ENCODE data around the gene C1QTNF9.
A peak's percentile ranks its signal among the peaks of the same experiment; 100 is the strongest.
"Not testable (repeated sequence)": the region's sequence is repeated elsewhere in the genome, so short reads cannot be mapped to it uniquely, and the experiment has no call there.

The C1QTNF9 gene

GRCh38 chr13:24306632-24307031, 2.7 kb upstream of the C1QTNF9 start:
- no peak for TF ChIP-seq CTCF (conservative IDR thresholded peaks at IDR 0.05; ENCODE audit: low read length)
- peak; percentile 48 for DNase-seq (ENCODE audit: low read depth)
- H3K4me3 ChIP-seq (ENCODE audit: low read length) = no peak overlapping the region

- H3K4me3 ChIP-seq (ENCODE audit: low read length) = no peak overlapping the region
- no peak for TF ChIP-seq CTCF (conservative IDR thresholded peaks at IDR 0.05; ENCODE audit: low read length)
- no peak for DNase-seq (ENCODE audit: low read depth)
Observed at GRCh38 chr13:24307211-24308067, 1.9 kb upstream of the C1QTNF9 start.

DNA sequence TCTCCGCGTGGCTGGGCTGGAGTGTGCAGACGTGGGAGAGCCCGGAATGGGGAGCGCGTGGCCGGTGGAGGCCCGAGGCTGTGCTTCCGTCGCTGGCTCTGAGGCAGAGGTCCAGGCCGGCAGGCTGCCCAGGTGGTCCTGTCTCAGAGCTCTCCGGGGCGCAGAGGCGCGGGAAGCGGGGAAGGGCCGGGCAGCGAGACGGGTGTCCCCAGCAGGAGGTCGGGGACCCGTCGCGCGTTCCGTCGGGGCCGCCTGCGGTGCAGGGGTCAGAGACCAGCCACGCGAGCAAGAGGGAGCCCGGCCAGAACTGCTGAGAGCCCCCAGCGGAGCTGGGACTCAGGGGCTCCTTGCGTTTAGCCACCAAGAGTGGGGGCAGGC, 1.3 kb upstream of the C1QTNF9 start:
- H3K4me3 ChIP-seq (ENCODE audit: low read length) = no peak overlapping the region
- no peak for TF ChIP-seq CTCF (conservative IDR thresholded peaks at IDR 0.05; ENCODE audit: low read length)
- no peak for DNase-seq (ENCODE audit: low read depth)

DNA sequence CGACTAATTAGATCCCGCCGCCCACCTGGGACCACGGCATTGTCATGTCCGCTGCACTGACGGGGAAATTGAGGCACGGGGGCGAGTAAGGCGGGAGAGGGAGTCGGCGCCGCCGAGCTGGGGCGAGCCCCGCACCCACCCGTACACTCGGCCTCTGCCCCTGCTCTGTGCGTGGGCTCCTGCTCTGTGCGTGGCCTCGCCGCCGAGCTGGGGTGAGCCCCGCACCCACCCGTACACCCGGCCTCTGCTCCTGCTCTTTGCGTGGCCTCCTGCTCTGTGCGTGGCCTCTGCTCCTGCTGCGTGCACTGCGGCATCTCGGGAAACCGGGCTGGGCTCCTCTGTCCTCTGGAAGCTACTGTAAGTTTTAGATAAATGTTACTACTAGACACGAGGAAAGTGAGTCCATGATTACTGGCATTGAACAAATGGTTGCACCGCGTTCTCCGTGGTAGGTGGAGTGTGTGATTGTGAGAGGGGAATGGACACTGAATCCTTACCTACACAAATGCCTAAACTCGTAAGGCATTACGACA, 826 bp upstream of the C1QTNF9 start:
- DNase-seq (ENCODE audit: low read depth) = no peak
- no peak overlapping the region for H3K4me3 ChIP-seq (ENCODE audit: low read length)
- no peak for TF ChIP-seq CTCF (conservative IDR thresholded peaks at IDR 0.05; ENCODE audit: low read length)

DNA sequence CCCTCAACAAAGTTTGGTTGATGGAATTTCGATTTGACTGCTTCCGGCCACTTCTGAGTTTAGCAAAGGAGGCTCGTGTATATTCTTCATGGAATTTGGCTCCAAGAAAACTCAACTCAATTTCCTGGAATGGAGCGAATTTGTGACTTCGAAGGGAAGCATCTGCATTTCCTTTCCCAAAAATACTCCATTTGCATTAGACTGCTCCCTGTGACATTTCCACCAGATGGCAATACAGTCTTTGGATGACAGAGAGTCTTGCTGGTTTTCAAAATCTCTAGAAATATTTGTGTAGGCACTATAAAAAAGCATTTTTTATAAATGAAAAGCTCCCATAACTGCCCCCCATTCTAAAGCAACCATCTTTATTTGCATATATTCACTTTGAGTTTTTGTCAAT, 4.1 kb downstream of the C1QTNF9 start:
- no peak overlapping the region for H3K4me3 ChIP-seq (ENCODE audit: low read length)
- peak; percentile 47 for TF ChIP-seq CTCF (conservative IDR thresholded peaks at IDR 0.05; ENCODE audit: low read length)
- peak; percentile 12 for DNase-seq (ENCODE audit: low read depth)

GRCh38 chr13:24317835-24318234, 8.5 kb downstream of the C1QTNF9 start:
- DNase-seq (ENCODE audit: low read depth) = not testable (repeated sequence)

DNA sequence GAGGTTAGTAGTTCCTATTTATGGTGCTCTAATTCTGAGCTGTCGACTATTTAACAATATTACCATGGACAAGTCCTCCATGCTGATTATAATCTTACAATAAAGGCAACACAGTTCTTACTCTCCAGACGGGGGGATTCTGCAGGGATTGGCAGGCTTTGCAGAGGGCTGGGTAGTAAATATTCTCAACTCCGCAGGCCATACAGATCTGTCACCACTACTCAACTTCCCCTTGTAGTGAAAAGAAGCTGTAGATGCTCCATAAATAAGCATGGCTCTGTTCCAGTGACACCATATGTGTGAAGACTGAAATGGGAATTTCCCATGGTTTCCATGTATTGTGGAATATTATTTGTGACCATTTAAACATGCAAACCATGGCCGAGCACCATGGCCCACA, 9.5 kb downstream of the C1QTNF9 start:
- not testable (repeated sequence) for H3K4me3 ChIP-seq (ENCODE audit: low read length); DNase-seq (ENCODE audit: low read depth)

More at GRCh38 chr13:24317835-24318234, 8.5 kb downstream of the C1QTNF9 start:
- H3K4me3 ChIP-seq (ENCODE audit: low read length) = not testable (repeated sequence)

DNA sequence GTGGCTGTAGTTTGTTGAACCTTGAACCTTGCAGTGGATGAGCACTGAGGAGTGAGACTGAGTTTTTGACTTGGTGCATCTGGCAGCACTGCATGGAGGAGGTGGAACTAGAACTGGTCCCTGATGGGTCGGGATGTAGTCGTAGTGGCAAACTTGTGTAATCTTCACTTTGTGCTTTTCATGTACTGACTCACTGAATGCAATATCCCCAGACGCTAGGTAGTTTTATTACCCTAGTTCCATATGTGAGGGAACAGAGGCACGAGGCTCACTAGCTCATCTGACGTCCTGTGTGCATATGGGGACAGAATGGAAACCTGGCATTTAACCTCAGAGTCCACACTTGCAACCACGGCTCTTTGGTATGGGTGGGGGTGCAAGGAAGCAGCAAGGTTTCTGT, 10.3 kb downstream of the C1QTNF9 start:
- not testable (repeated sequence) for H3K4me3 ChIP-seq (ENCODE audit: low read length); DNase-seq (ENCODE audit: low read depth)

GRCh38 chr13:24321416-24321815, 12.0 kb downstream of the C1QTNF9 start:
- not testable (repeated sequence) for H3K4me3 ChIP-seq (ENCODE audit: low read length); DNase-seq (ENCODE audit: low read depth)

DNA sequence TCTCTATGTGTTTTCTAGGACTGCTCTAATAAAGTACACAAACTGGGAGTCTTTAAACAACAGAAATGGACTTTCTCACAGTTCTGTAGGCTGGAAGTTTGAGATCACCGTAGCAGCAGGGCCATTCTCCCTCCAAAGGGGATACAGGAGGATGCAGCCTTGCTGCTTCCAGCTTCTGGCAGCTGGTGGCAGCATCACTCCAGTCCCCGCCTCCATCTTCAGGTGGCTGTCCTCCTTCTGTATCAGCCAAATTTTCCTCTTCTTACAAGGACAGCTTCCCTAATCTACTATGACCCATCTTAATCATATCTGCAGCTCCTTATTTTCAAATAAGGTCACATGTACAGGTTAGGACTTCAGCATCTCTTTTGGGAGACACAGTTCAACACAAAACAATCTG, 13.1 kb downstream of the C1QTNF9 start:
- DNase-seq (ENCODE audit: low read depth); H3K4me3 ChIP-seq (ENCODE audit: low read length): not testable (repeated sequence)

Measured in AG10803 (cell line).